Transverse colon (tissue), 4 donors: ENCODE data around the gene HNRNPF.

Source experiments
- POLR2A ChIP-seq: fragments of 450-650 bp; IDR thresholded peaks from one replicate; pipeline ENCODE4 v1.6.1; 2016; ENCODE audit warnings: antibody characterized with exemption, mild to moderate bottlenecking, moderate library complexity
- POLR2AphosphoS5 ChIP-seq, 3 donors: sonication (generic); formaldehyde crosslinking; IDR thresholded peaks; one replicate each; pipeline ENCODE4 v1.6.1; 2016; ENCODE audit warnings: antibody characterized with exemption in 3 of 3
- TF ChIP-seq, protein P1 (sequence below), 5 experiments: fragments of 200-600 bp in 3 of 5; fragments of 450-650 bp in 2 of 5; sonication (generic) in 3 of 5; IDR thresholded peaks; 1 replicate in 2 of 5; 2 replicates in 3 of 5; pipeline ENCODE4 v1.5.1; 2016 to 2017; ENCODE audit warnings: antibody characterized with exemption in 5 of 5, inconsistent platforms in 3 of 5, mild to moderate bottlenecking in 2 of 5, moderate library complexity in 1 of 5

DNA sequence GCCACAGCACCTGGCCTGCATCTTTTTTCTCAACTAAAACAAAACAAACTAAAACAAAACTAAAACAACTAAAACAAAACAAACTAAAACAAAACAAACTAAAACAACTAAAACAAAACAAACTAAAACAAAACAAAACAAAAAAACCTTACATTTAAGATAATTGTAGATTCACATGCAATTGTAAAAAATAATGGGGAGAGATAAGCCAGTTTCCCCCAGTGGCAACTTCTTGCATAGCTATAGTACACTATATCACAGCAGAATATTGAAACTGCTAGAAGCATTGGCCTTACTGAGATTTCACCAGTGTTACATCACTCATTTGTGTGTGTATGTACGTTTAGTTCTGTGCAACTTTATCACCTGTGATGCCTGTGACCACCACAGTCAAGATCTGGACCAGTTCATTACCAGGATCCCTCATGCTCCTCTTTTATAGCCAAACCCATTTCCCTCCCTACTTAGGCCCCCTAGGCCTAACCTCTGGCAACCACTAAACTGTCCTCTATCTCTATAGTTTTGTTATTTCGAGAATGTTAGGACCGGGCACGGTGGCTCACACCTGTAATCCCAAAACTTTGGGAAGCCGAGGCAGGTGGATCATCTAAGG is 28.3 kb downstream of the HNRNPF start:
- TF ChIP-seq POLR2AphosphoS5 (IDR thresholded peaks at IDR 0.05), result no peak
- TF ChIP-seq, protein P1, sequence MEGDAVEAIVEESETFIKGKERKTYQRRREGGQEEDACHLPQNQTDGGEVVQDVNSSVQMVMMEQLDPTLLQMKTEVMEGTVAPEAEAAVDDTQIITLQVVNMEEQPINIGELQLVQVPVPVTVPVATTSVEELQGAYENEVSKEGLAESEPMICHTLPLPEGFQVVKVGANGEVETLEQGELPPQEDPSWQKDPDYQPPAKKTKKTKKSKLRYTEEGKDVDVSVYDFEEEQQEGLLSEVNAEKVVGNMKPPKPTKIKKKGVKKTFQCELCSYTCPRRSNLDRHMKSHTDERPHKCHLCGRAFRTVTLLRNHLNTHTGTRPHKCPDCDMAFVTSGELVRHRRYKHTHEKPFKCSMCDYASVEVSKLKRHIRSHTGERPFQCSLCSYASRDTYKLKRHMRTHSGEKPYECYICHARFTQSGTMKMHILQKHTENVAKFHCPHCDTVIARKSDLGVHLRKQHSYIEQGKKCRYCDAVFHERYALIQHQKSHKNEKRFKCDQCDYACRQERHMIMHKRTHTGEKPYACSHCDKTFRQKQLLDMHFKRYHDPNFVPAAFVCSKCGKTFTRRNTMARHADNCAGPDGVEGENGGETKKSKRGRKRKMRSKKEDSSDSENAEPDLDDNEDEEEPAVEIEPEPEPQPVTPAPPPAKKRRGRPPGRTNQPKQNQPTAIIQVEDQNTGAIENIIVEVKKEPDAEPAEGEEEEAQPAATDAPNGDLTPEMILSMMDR (IDR thresholded peaks at IDR 0.05), result no peak
- no peak for TF ChIP-seq POLR2A
